Measurements from ENCODE around the gene CAMLG.
"Not testable (repeated sequence)": the region's sequence is repeated elsewhere in the genome, so short reads cannot be mapped to it uniquely, and the experiment has no call there.

Gene CAMLG

DNA sequence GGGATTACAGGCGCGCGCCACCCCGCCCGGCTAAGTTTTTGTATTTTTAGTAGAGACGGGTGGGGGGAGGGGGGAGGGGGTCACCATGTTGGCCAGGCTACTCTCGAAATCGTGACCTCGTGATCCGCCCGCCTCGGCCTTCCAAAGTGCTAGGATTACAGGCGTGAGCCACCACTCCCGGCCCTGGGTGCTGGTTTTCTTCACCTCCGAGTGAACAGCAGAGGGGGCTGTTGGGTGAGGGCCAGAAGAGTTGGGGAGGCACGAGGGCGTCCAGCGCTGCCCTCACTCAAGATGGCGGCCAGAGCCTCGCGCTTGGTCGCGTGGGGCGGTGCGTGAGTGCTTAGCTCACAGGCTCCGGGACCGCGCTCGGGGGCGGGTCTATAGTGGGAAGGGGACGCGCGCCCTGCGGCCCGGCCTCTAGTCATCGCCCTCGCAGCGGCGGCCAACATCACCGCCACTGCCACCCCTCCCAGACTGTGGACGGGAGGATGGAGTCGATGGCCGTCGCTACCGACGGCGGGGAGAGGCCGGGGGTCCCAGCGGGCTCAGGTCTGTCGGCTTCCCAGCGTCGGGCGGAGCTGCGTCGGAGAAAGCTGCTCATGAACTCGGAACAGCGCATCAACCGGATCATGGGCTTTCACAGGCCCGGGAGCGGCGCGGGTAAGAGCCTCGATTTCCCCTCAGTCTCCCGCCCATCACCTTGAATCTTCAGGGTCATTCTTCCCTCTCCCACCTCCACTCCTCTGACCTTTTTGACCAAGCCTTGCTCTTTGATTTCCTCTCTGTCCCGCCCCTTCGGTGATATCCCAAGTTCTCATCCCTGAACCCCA lies at the start of gene CAMLG:
TSS of gene CAMLG (plus strand) at position 416 of the 830 bp plus-strand sequence. CDS start at position 489, 73 bp downstream.
- DNase-seq (ENCODE audit: low read depth in 2 of 2) = peak; percentile 94 to 95

GRCh38 chr5:134690144-134690543 lies 48.2 kb upstream of the CAMLG start:
- not testable (repeated sequence) for DNase-seq (ENCODE audit: low read depth in 2 of 2)

DNA sequence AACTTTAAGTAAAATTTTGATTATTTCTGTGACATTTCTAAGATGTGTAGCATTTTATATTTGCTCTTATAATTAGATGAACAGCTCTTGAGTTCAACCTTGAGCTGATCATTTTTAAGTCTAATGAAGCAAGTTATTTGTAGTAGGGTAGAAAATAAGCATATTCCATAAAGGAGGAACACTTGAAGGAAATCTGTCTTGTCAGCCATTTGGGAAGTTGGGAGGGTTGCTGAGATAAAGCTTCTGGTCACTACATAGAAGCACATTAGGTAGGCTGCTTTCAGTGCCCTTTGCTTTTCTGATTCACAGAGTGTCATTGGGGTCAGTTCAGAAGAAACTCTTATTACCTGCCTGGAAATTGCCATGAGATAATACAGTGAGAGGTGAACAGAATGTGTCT lies 45.6 kb upstream of the CAMLG start:
- DNase-seq (ENCODE audit: low read depth in 2 of 2) = no peak

DNA sequence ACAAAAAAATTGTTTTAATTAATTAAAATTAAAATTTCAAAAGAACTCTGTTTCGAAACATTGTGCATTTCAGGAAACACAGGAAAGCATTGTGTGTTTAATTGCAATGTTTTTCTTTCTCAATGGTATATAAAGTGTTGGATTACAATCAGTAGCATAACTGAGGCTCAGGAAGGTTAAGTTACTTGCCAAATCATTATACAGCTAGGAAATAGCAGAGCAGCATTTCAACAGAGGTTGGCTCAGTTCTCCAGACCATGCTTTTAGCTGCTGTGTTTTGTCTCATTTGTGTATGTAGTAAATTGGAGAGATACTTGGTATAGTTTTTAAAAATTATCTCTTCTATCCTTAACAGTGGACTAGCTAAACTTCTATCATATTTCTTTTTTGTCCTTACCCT lies 30.0 kb upstream of the CAMLG start:
- no peak for DNase-seq (ENCODE audit: low read depth in 2 of 2)

DNA sequence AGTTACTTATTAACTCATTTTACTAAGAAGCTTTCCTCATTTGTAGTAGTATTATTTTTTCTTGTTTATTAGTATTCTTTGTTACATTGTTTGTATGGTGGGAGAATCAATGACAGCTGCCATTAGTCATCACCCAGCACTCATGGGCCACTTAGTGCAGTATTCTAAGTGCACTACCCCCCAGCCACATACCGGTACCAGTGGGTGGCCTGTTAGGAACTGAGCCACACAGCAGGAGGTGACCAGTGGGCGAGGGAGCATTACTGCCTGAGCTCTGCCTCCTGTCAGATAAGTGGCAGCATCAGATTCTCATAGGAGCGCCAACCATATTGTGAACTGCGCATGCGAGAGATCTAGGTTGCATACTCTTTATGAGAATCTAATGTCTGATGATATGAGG lies 24.2 kb upstream of the CAMLG start:
- no peak for DNase-seq (ENCODE audit: low read depth in 2 of 2)

DNA sequence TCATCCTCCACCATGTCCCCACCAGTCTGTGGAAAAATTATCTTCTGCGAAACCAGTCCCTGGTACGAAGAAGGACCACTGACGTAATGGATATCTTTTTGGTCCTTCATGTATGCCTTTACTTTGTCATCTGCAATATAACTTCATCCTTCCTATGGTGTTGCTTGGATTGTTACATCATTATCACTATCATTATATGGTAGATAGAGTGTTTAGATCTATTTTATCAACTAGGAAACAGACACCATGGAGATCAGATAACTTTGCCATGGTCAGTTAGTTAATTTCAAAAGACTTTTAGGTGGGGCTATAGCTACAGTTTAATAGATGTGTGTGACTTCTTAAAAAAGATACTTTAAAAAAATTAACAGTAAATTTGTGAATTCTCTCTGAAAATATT lies 23.8 kb upstream of the CAMLG start:
- no peak for DNase-seq (ENCODE audit: low read depth in 2 of 2)

DNA sequence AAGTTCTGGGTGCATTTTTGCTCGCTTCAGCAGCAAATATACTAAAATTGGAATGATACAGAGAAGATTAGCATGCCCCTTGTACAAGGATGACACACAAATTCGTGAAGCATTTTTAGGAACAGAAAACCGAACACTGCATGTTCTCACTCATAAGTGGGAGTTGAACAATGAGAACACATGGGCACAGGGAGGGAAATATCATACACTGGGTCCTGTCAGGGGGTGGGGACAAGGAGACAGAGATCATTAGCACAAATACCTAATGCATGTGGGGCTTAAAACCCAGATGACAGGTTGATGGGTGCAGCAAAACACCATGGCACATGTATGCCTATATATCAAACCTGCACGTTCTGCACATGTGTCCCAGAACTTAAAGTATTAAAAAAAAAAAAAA lies 22.9 kb upstream of the CAMLG start:
- not testable (repeated sequence) for DNase-seq (ENCODE audit: low read depth in 2 of 2)

- no peak for DNase-seq (ENCODE audit: low read depth in 2 of 2)
Measured at GRCh38 chr5:134724872-134725271, 13.5 kb upstream of the CAMLG start.

DNA sequence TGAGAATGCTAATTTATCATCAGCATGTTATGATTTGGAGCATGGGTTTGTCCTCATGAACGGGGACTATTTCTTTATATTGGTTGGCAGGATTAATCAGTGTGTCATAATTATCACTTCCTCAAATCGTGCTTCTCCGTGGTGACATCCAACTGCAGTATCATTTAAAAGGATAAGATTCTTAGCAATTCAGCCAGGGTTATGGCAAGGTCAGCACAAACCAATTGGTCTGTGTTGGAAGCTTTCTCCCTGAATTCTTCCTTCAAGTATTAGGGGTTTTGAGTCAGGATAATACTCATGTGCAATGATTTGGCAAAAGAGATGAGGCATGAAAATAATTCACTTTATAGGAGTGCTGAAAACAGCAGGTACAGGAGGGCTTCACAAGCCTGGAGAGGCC lies 5.5 kb upstream of the CAMLG start:
- DNase-seq (ENCODE audit: low read depth in 2 of 2) = no peak

DNA sequence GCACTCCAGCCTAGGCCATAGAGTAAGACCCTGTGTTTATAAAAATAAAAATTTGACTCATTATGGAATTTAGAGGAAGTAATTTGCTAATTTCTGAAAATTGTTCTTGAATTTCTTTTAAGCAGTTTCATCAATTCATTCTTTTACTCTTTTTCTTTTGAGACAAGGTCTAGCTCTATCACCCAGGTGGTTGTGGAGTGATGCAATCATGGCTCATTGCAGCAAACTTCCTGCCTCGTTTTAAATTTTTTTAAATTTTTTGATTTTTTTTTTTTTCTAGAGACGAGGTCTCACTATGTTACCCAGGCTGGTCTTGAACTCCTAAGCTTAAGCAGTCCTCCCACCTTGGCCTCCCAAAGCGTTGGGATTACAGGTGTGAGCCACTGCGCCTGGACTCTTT lies 3.1 kb upstream of the CAMLG start:
- no peak for DNase-seq (ENCODE audit: low read depth in 2 of 2)

DNA sequence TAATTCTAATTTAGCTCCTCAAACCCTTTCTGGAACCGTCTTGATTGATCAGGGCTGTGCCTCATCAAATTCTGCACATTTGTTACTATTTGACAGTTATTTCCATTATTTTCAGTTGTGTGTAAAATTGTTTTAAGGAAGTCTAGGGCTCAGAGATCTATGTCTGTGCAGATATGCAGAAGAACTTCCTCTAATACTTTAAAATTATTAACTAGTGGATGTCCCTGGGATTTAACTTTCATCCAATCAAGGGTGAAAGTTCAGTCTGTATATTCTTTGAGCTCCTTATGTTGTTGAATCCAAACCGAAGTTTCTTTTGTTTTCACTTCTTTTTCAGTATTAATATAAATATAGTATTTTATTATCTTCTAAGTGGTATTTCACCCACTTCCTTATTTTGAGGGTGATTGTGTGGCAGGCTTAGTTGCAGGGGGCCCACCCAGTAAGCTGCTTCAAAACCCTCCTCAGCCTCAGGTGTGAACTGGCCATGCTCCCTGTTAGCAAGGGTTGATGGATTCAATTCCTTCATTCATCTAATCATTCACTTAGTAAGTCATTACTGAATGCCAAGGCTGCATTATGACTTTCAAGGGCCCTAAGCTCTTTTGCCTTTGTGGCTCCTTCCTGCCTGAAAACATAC lies 2.1 kb upstream of the CAMLG start:
- DNase-seq (ENCODE audit: low read depth in 2 of 2) = no peak

- DNase-seq (ENCODE audit: low read depth in 2 of 2) = peak in 1 of 2 donors; percentile 11
Measured at GRCh38 chr5:134738963-134739661, 764 bp downstream of the CAMLG start.

DNA sequence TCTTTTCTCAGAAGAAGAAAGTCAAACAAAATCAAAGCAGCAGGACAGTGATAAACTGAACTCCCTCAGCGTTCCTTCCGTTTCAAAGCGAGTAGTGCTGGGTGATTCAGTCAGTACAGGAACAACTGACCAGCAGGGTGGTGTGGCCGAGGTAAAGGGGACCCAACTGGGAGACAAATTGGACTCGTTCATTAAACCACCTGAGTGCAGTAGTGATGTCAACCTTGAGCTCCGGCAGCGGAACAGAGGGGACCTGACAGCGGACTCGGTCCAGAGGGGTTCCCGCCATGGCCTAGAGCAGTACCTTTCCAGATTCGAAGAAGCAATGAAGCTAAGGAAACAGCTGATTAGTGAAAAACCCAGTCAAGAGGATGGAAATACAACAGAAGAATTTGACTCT lies 2.7 kb downstream of the CAMLG start:
- no peak for DNase-seq (ENCODE audit: low read depth in 2 of 2)

DNA sequence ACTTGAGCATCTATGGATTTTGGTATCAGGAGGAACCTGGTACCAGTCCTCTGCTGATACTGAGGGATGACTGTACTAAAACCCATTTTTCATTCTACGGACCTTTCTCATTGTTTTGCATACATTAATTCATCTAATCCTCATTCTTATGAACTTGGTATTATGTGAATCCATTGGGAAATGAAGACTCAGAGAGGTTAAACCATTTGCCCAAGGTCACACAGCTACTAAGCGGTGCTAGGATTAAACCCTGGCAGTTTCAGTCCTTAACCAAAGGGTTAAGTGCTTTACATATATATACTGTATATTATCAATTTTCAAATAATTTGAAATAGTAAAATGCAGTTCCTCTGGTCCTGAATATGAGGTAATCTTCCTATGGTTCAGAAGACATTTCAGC lies 3.8 kb downstream of the CAMLG start:
- no peak for DNase-seq (ENCODE audit: low read depth in 2 of 2)

DNA sequence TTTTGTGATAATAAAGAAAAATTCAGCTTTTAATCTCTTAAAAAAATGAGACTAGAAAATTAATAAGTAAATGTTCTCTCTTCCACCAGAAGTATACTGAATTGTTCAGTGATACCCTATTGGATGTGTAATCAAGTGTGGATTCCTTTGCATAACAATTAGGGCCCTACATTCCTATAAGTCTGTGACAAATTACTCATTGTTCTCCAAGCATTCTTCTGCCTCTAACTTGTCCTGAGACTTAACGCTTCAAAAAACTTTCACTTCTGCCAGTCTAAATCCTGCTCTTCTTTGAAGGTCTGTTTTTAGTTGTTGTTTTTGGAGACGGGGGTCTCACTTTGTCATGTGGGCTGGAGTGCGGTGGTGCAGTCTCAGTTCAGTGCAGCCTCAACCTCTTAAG lies 11.1 kb downstream of the CAMLG start:
- no peak for DNase-seq (ENCODE audit: low read depth in 2 of 2)

- DNase-seq (ENCODE audit: low read depth in 2 of 2) = no peak
Measured at GRCh38 chr5:134758176-134758503, 19.8 kb downstream of the CAMLG start.

DNA sequence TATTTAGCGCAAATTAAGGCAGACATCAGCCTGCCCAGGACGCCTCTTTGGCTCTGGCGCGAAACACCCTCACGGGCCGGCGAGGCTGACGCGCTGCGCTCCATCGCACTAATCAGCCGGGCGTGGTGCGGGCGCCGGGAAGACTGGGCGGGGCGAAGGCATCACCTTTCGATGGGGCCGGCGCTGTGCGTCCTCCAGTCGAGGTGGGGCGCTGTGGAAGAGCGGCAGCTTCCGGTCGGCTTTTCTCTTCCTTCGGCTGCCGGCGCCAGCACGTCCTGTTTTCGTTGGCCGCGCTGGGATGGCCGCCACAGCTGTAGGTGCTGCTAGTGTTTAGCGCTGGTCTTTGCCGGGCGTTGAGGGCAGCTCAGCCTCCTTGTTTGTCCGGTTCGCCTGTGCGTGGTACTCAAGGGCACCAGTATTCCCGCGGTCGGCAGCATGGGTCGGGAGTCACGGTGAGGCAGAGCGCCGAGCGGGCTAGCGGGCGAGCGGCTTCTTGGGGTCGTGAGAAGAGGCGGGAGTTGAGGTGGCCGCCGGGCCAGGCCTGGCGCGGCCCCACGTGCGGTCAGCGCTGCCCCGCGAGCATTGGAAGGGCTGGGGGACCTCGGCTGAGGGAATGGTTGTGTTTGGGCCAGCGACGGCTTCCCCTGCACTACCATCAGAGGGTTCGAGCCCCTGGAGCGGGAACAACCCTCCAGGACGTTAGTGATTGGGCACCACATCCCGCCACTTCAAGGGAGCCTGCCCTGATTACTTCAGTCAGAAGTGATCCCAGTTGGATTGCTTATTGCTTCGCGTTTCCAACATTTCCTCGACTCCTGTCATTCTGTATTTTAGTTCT lies 20.4 kb downstream of the CAMLG start, which contains the start of gene DDX46:
TSS of gene DDX46 (plus strand) at position 276 of the 838 bp plus-strand sequence. CDS start at position 436, 160 bp downstream.
- DNase-seq (ENCODE audit: low read depth in 2 of 2) = peak; percentile 93

DNA sequence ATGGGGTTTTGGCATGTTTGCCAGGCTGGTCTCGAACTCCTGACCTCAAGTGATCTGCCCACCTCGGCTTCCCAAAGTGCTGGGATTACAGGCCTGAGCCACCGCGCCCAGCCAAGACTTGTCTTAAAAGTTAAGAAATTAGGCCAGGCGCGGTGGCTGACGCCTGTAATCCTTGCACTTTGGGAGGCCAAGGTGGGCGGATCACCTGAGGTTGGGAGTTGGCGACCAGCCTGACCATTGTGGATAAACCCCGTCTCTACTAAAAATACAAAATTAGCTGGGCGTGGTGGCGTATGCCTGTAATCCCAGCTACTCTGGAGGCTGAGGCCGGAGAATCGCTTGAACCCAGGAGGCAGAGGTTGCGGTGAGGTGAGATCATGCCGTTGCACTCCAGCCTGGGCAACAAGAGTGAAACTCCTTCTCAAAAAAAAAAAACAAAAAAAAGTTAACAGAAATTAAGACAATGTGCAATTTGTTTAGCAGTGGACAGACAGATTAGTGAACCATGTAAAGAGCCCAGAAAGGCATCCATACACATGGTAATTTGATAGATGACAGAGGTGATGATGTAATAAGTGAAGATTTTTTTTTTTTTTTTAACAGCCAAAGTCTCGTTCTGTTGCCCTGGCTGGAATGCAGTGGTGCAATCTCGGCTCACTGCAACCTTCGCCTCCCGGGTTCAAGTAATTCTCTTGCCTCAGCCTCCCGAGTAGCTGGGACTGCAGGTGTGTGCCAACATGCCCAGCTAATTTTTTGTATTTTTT lies 29.4 kb downstream of the CAMLG start:
- DNase-seq (ENCODE audit: low read depth in 2 of 2) = not testable (repeated sequence)

DNA sequence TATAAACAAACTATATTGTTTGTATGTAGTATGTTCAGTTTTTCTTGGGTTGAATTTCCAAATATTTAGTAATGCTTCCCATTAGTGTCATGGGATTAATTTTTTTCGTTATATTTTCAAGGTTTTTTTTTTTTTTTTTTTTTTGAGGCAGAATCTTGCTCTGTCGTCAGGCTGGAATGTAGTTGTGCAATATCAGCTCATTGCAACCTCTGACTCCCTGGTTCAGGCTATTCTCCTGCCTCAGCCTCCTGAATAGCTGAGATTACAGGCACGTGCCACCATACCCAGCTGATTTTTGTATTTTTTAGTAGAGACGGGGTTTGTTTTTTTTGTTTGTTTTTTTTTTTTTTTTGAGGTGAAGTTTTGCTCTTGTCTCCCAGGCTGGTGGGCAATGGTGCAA lies 30.9 kb downstream of the CAMLG start:
- DNase-seq (ENCODE audit: low read depth in 2 of 2) = no peak

DNA sequence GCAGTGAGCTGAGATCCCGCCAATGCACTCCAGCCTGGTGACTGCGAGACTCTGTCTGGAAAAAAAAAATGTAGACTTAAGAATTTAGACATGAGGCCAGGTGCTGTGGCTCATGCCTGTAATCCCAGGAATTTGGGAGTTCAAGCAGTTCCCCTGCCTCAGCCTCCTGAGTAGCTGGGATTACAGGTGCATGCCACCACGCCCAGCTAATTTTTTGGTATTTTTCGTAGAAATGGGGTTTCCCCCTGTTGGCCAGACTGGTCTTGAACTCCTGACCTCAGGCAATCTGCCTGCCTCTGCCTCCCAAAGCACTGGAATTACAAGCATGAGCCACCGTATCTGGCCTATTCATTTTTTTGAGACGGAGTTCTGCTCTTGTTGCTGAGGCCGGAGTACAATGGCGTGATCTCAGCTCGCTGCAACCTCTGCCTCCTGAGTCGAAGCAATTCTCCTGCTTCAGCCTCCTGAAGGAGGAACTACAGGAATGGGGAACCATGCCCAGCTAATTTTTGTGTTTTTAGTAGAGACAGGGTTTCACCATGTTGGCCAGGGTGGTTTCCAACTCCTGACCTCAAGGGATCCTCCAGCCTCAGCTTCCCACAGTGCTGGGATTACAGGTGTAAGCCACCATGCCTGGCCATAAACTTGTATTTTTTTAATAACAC lies 34.2 kb downstream of the CAMLG start:
- no peak for DNase-seq (ENCODE audit: low read depth in 2 of 2)

GRCh38 chr5:134777366-134777765 lies 39.0 kb downstream of the CAMLG start:
- no peak for DNase-seq (ENCODE audit: low read depth in 2 of 2)

All from activated CD4-positive, alpha-beta T cell treated with anti-CD3 and anti-CD28 coated beads for 24 hours (primary cell).